Measurements from ENCODE around the gene ATG3. TPM values are rescaled to one million over a fixed set of nuclear protein-coding genes. Genes with fewer than 3 reads are reported as not detected.

The ATG3 gene
- total and polyA plus RNA-seq, 9 of the 15 experiments (the other 6 are each of a cell fraction or from before 2014, with no cell fraction given), result 48.7 to 107 (median 64.7) TPM

DNA sequence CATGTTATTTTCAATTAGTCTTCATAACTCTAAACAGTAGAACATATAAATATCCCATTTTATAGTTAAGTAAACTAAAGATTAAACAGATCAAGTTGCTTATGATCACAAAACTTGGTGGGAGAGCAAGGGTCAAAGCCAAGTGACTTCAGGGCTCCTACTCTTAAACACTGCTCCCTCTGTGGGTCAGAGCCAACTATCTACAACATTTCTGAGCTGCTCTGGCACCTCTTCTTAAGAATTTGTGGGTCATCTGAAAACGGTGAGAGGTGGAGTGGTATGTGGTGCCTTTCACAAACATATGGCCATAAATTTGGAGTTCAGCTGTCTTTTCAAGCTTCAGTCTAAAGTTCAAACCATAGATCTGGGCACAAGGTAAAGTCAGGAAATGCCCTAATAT, 10.9 kb downstream of the ATG3 start (continued):
- TF ChIP-seq, protein P1, sequence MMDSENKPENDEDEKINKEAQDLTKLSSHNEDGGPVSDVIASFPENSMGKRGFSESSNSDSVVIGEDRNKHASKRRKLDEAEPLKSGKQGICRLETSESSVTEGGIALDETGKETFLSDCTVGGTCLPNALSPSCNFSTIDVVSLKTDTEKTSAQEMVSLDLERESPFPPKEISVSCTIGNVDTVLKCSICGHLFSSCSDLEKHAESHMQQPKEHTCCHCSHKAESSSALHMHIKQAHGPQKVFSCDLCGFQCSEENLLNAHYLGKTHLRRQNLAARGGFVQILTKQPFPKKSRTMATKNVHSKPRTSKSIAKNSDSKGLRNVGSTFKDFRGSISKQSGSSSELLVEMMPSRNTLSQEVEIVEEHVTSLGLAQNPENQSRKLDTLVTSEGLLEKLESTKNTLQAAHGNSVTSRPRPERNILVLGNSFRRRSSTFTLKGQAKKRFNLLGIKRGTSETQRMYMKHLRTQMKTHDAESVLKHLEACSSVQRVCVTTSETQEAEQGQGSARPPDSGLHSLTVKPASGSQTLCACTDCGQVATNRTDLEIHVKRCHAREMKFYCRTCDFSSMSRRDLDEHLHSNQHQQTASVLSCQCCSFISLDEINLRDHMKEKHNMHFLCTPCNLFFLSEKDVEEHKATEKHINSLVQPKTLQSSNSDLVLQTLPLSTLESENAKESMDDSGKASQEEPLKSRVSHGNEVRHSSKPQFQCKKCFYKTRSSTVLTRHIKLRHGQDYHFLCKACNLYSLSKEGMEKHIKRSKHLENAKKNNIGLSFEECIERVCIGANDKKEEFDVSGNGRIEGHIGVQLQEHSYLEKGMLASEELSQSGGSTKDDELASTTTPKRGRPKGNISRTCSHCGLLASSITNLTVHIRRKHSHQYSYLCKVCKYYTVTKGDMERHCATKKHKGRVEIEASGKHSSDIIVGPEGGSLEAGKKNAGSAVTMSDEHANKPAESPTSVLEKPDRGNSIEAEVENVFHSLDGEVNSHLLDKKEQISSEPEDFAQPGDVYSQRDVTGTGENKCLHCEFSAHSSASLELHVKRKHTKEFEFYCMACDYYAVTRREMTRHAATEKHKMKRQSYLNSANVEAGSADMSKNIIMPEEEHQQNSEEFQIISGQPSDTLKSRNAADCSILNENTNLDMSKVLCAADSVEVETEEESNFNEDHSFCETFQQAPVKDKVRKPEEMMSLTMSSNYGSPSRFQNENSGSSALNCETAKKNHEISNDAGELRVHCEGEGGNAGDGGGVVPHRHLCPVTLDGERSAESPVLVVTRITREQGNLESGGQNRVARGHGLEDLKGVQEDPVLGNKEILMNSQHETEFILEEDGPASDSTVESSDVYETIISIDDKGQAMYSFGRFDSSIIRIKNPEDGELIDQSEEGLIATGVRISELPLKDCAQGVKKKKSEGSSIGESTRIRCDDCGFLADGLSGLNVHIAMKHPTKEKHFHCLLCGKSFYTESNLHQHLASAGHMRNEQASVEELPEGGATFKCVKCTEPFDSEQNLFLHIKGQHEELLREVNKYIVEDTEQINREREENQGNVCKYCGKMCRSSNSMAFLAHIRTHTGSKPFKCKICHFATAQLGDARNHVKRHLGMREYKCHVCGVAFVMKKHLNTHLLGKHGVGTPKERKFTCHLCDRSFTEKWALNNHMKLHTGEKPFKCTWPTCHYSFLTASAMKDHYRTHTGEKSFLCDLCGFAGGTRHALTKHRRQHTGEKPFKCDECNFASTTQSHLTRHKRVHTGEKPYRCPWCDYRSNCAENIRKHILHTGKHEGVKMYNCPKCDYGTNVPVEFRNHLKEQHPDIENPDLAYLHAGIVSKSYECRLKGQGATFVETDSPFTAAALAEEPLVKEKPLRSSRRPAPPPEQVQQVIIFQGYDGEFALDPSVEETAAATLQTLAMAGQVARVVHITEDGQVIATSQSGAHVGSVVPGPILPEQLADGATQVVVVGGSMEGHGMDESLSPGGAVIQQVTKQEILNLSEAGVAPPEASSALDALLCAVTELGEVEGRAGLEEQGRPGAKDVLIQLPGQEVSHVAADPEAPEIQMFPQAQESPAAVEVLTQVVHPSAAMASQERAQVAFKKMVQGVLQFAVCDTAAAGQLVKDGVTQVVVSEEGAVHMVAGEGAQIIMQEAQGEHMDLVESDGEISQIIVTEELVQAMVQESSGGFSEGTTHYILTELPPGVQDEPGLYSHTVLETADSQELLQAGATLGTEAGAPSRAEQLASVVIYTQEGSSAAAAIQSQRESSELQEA (IDR thresholded peaks at IDR 0.05; ENCODE audit: low read depth), result no peak

- no peak for ATAC-seq
- H3K4me2 ChIP-seq (ENCODE audit: insufficient read depth, low read length), result no peak overlapping the region
- WGBS (ENCODE audit: insufficient coverage, low coverage, missing lambda C conversion rate), result 73% methylated on average over 3 of the region's 5 CpGs
- H3K9me3 ChIP-seq (replicated peaks; ENCODE audit: control insufficient read depth, insufficient read depth, low read depth, low read length), result no peaks in the 10 kb centered on the region
- intact Hi-C loops (cut with micrococcal nuclease), result no loop called here
- no peaks in the 10 kb centered on the region for H3K27me3 ChIP-seq (ENCODE audit: control insufficient read depth in 2 of 2, insufficient read depth in 2 of 2, low read length in 2 of 2)
- peaks cover 7% of the 10 kb centered on the region for H3K79me2 ChIP-seq (ENCODE audit: control insufficient read depth, insufficient read depth, low read length)
- peaks cover 53% of the 10 kb centered on the region; the same call in 2 of the 3 replicates for H3K36me3 ChIP-seq (ENCODE audit: control insufficient read depth, insufficient read depth, low read length)
- H3K4me1 ChIP-seq (replicated peaks in 1 of 2; ENCODE audit: control insufficient read depth in 2 of 2, insufficient read depth in 2 of 2, low read length in 2 of 2), result no peaks in the 10 kb centered on the region
- no peak overlapping the region for H3K9ac ChIP-seq (ENCODE audit: insufficient read depth in 1 of 2, low read depth in 2 of 2, low read length in 2 of 2)
- no peak for DNase-seq (ENCODE audit: extremely low read depth in 1 of 4, low spot score in 3 of 4)
- H4K20me1 ChIP-seq (replicated peaks; ENCODE audit: control insufficient read depth, insufficient read depth, low read length), result no peaks in the 10 kb centered on the region
- H3K4me3 ChIP-seq, result no peak overlapping the region
- no peaks in the 10 kb centered on the region for H3K9me1 ChIP-seq (ENCODE audit: control insufficient read depth, insufficient read depth, low read length)
- H3K27ac ChIP-seq (ENCODE audit: extremely low read depth, low read depth, low read length), result no peak overlapping the region
- BruUV-seq (replicated peaks), result no TSS peak
- no peak for FAIRE-seq
- ChIA-PET POLR2A (interaction anchor here (0.7 to 0.8 kb wide), 2 partner anchors 9 to 13 kb away, joined by 3 read pairs; no protein-coding TSS in a partner anchor), CTCF (ENCODE audit: low intra/inter-chr PET ratio) (no interaction called here)
- H2AFZ ChIP-seq (ENCODE audit: low read depth, low read length), result no peak overlapping the region
- in situ Hi-C loops (cut with MboI), result no loop called here
- TF ChIP-seq NRF1 (conservative IDR thresholded peaks at IDR 0.05 in 1 of 2, IDR thresholded peaks at IDR 0.05 in 1 of 2) (no peak), MECOM (CRISPR knock-in tag; IDR thresholded peaks at IDR 0.05) (no peak), E4F1 (CRISPR knock-in tag; IDR thresholded peaks at IDR 0.05; ENCODE audit: borderline replicate concordance) (no peak), NCOA1 (IDR thresholded peaks at IDR 0.05; ENCODE audit: low read depth) (no peak), ZNF785 (CRISPR knock-in tag; IDR thresholded peaks at IDR 0.05) (no peak), EHMT2 (IDR thresholded peaks at IDR 0.05) (no peak), ZNF79 (CRISPR knock-in tag; IDR thresholded peaks at IDR 0.05; ENCODE audit: low read depth) (no peak)
- TF ChIP-seq, protein P2, sequence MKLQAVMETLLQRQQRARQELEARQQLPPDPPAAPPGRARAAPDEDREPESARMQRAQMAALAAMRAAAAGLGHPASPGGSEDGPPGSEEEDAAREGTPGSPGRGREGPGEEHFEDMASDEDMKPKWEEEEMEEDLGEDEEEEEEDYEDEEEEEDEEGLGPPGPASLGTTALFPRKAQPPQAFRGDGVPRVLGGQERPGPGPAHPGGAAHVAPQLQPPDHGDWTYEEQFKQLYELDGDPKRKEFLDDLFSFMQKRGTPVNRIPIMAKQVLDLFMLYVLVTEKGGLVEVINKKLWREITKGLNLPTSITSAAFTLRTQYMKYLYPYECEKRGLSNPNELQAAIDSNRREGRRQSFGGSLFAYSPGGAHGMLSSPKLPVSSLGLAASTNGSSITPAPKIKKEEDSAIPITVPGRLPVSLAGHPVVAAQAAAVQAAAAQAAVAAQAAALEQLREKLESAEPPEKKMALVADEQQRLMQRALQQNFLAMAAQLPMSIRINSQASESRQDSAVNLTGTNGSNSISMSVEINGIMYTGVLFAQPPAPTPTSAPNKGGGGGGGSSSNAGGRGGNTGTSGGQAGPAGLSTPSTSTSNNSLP (IDR thresholded peaks at IDR 0.05; ENCODE audit: borderline replicate concordance, low read depth, low read length), result no peak
These were observed 15.5 kb downstream of the ATG3 start for GRCh38 chr3:112546216-112546759.
